Amygdala (tissue), 56 donors: ENCODE results near the gene SLC39A2.
A peak's percentile ranks its signal among the peaks of the same experiment; 100 is the strongest.
"Not testable (repeated sequence)": the region's sequence is repeated elsewhere in the genome, so short reads cannot be mapped to it uniquely, and the experiment has no call there.

ENCODE experiments used
- DNase-seq, 56 donors: peaks; one replicate each; lab custom pipeline; 2025; lab: John Stamatoyannopoulos, UW

SLC39A2 gene

DNA sequence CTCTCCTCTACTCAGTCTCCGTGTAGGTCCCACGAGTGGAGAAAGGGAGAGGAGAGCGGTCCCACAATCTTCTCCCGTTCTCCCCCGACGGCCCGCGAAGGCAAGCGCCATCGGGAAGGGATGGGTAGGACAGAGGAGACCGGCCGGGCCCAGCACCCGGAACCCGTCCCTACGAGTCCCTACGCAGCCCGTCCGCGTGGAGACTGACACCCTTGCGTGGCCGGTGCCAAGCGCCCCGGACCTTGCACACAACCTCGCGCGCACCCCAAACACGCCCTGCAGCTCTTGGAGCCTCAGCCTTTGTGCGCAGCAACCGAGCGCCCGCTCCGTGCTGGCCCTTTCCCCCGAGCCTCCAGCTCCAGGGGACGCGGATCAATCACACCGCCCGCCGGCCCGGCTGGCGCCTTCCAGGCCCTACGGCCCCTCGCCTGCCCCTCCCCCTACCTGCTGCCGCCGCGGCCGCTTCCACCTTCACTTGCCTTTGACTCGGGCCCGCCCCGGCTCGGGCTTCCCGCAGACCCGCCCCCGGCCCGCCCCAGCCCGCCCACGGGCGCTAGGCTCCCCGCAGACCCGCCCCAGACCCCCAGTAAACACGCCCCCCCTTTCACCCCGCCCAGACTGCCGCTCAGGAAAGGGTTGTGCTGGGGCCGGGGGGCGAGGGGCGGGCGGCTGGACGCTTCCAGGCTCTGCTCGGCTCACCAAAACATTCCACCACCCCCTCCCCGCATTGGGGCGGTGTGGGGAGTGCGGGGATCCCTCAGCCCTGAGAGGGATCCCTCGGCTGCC lies 25.7 kb downstream of the SLC39A2 start, which contains the start of gene NDRG2:
Gene NDRG2 (minus strand): TSS at position 477 of the 786 bp plus-strand sequence. CDS start 1,746 bp downstream, outside the sequence.
- DNase-seq: peak in 54 of 56 donors; percentile 40 to 88 (median 72)

DNA sequence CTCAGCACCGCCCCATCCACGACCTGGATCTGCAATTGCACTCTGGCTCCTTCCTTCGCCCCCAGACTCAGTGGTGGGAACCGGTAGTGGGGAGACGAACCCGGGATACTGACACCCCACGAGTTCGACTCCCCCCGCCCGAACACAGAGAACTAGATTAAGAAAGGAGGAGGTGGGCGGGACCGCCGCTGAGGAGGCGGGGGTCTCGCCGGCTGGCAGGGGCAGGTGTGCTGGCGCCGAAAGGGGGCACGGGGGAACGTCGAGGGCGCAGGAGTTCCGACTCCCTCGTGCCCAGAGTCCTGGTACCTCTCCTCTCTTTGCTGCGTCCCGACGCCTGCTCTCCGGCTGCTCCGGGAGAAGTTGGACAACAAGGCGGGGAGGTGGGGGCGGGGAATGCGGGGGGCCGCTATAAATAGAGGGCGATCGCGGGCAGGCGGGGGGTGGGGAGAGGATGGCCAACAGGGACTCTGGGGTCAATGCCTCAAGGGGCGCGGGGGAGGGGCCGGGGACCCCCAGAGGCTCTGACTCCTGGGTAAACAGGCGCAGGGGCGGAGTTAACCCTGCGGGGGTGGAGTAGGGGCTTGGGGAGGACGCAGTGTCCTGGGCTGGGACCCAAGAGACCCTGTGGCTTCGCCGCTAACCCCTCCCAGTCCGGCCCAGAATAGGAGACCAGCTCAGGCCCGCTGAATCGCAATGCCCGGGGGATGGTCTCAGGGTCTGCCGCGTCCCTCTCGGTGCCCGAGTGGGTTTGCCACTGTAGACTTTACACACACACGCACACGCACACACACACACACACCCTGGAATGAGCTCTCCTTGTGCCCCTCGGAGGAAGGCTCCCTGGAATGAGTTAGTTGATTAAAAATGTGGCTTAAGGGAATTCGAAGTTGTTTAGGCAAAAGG lies 26.5 kb downstream of the SLC39A2 start:
- peak in 55 of 56 donors; percentile 39 to 95 (median 85) for DNase-seq

DNA sequence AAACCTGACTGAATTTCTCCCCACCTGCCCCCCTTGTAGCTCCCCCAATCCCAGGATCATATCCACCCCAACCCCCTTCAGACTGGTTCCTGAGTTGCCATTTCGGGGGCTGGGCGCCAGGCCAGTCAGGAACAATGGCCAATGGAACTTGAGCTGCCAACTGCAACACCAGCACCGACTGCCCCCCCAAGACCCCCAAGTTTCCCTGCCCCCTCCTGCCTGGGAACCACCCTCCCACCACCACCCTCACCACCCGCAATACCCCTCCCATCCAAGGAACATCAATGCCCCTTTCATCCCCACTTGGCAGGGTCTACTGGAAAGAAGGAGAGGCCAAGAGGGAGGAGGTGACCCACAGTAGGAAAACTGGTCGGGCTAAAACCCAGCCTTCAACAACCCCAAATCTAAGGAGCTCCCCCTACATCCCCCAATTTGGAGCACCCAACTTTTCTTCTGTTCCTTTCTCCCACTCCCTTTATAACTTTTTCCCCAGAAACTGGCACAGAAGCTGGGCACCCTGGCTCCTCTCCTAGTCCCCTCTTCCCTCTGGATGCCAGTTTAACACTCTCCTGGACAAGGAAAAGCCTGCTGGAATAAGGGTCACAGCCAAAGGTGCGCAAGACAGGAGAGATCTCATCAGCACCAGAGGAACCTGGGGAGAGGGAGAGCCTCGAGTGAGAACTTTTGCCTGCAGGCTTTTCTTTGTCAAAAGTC lies 27.3 kb downstream of the SLC39A2 start:
- DNase-seq: peak in 54 of 56 donors; percentile 43 to 93 (median 81)

DNA sequence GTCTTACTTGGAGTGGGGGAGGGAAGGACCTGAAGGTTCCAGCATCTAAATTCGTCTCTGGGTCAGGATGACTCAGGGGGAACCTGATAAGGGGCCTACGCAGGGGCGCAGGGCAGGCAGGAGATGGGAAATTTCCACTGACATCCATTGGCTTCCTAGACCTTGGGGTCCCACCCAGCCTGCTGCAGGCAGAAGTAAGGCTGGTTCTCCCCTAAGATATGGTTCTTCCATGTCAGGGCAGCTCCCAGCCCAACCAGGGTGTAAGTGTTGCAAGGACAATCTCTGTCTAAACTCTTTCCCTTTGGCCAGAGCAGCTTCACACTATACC lies 27.9 kb downstream of the SLC39A2 start:
- peak in 3 of 56 donors; percentile 31 to 44 (median 40) for DNase-seq

DNA sequence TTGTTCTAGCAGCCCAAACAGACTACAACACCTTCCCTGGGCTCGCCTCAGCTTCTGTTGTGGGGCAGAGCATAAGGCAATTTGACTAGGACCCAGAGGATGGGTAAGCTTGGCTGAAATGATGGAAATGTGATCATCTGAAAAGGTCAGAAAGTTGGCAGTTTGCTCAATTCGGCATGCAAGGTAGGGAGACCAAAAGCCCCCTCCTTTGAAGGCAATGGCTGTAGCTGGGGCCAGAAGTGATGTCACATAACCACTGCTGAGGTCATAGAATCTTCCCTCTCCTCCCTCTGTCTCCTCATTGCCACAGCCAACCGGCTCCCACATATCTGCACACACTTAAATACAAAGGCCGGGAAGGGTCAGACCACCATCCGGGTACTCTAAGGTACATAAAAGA lies 30.8 kb downstream of the SLC39A2 start, which contains the start of gene TPPP2:
Gene TPPP2 (plus strand): TSS at position 301 of the 400 bp plus-strand sequence. CDS start 365 bp downstream, outside the sequence.
- no peak for DNase-seq

DNA sequence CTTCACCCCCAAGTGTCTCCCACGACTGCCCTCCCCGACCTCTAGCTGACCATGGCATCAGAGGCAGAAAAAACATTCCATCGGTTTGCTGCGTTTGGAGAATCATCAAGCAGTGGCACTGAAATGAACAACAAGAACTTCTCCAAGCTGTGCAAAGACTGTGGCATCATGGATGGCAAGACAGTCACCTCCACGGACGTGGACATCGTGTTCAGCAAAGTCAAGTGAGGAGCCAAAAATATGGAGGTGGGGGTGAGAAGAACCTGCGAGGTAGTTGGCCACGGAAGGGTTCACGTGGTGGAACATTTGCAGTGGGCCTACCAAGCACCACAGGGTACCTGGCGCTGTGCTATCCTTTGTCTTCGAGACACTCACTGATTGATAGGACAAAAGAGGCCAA lies 31.4 kb downstream of the SLC39A2 start:
- DNase-seq: no peak

DNA sequence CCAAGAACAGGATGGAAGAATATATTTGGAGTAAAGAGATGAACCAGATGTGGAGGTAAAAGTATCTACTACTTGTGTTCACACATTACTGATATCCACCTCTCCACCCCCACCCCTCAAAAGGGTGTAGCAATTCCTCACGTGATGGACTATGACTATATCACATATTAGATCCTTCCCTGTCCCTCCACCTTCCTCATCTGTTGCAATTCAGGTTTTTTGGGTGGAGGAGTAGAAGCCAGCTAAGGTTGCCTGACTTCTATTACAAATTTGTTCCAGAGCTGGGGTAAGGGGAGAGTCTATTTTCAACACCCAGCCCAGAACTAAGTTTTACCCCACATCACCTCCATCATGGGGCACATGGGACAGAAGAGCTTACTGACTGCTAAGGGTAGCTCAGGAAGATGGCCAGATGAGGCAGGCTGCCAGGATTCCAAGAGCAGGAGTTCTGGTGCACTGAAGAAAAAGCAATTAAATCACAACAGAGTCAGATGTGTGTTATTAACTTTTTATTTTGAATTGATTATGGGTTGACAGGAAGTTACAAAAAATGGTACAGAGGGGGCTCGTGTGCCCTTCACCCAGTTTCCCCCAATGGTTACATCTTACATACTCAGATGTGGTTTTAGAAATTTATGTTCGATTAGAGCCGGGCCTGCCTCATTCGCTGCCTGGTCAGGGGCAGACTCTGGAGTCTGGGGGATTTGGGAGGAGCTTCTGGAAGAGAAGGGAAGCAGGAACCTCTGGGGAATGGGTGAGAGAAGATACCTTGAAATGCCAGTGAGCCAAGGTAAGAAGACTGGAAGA lies 33.4 kb downstream of the SLC39A2 start:
- peak in 1 of 56 donors; percentile 9 for DNase-seq

DNA sequence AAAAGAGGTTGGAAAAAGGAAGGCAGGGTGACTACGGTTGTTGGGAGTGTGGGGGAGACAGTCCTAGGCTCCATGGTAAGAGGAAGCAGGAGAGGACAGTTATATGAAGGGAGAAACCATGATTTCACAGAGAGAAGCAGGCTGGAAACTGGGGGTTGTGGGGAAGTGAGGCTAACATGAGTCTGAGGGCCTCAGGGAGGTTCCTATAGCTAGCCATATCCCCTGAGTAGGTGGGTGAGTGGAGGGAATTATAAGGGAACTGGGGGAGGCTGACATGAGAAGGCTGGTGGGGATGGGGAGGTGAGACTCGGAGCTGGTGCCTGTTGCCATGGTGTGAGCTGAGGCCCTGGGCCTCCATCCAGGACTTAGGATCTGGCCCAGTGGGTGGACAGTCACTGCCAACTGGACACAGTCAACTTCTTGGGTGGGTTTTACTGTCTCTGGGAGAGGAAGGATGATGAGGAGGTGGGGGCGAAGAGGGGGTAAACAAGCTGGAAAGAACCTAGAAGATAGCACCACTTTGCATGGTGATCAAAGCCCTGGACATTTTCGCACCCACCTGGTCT lies 34.1 kb downstream of the SLC39A2 start:
- DNase-seq: peak in 6 of 56 donors; percentile 10 to 31 (median 12)

DNA sequence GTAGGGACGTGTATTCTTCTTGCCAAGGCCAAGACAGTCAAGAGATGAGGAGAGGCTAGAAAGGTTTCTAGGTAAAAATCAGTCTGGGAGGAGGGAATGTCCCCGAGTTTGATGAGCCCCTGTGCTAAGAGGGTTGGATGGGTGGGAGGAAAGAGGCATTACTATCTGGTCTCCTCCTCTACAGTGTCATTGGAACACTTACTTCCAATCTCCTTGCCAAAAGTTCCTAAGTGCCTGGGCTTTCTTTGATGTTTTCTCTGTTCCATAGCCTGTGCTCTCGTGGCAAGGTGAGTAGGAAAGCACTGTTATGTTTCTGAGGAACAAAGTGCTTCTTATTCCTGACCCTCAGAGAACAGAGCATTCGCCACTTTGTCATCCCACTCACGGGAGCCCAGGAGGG lies 35.6 kb downstream of the SLC39A2 start, which contains the start of gene RNASE13:
Gene RNASE13 (minus strand): TSS at position 101 of the 400 bp plus-strand sequence. CDS start 519 bp downstream, outside the sequence.
- DNase-seq: no peak

DNA sequence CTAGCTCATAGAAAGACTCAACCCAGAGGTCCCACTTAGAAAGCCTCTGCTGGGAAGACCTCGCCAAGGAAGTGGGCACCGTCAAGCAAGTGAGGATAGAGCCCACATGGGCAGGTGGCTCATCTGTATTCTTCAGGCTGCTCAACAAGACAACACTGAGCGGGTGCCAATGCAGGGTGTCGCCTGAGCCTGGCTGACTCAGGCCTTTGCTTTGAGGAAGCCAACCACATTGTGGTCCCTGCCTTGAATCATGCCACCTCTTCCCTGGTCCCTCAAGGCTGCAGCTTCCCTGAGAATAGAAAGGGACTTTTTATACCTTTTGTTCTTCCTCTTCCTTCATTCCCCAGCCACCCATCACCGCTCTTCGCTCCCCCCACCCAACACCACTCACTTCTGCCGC lies 37.7 kb downstream of the SLC39A2 start:
- DNase-seq: peak in 5 of 56 donors; percentile 6 to 24 (median 12)

DNA sequence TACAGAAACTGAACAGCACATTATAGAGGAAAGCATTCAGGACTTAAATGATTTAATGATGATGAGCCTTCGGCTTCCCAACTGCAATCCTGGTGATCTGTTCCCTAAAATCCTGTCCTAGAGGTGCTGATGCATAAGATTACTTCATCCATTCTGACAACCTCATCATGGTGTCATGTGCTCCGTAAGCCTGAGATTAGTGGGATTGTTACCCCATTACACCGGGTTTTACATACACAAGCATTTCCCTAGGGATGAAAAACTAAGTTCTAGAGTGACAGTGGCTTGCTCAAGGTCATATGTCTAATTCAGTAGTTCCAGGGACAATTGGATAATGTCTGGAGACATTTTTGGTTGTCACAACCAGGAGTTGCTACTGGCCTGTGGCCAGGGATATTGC lies 38.1 kb downstream of the SLC39A2 start:
- no peak for DNase-seq

DNA sequence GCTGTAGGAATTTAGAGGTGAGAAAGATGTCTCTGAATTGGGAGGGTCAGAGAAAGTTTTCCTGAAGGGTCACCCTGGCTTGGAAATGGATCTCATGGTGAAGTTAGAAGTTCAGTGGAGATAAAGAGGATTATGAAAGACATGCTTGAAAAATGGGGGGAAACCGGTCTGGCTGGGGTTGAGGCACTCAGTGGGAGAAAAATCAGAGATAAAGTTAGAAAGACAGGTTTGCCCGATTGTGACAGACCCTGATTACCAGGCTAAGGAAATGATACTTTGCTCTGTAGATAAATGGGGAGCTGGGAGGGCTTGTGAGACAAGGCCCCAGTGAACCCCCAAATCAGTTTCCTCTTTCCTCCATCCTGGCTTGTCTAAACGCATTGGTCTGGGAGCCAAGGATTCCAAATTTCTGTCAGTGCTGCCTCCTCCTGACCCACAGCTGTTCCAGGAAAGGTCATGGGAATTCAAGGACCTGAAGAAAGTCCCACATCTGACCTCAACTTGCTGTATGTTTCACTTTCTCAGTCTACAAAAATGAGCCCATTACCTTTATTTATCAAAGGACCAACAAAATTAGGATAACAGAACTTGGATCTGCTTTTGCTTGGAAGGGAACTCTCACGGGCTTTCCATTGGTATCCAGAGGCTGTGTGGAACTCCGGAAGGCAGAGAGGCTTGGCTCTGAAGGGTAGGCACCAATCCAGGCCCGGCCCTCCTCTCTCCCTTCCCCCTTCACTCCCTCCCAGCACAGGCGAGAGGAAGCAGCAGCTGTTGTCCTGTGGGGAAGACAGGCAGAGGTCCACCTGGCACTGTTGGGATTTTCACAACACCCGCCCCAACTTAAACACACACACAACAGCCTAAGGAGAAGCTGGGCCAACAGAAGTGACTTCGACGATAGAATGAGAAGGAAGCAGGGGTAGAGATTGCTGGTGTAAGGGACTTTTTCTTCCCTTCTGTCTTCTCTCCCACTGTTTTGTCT lies 39.6 kb downstream of the SLC39A2 start:
- DNase-seq: peak in 54 of 56 donors; percentile 21 to 90 (median 73)

DNA sequence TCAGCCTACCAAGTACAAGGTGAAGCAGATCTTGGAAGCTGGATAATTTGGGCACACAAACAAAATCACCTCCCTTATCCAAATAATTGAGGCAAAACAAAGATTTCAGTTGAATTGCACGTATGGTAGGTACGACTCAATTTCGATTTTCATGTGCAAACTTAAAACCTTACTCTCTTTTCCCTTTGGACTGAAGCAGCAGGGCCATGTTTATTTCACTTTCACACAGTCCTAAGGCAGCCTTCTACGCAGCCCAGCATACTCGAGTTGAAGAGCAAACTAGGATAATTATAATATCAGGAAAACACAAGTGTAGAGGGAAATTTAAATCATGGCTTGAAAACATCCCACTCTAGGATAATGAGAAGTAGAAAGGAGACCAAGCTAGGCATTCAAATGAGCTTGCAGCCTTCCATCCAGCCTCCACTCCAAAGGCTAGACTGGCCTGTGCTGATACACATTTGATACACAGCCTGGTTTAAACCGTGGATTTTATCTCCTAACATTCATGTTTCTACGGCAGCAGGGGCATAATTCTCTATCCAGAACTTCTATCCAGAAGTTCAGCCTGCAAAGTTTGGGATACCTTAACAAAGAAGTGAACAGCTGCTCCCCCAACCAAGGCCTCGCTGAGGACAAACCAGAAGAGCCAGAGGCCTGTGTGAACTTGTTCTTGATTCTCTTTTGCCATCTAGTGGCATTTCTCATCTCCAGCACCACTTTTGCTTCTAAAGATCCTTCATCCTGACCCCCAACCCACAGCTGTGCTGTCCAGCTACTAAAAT lies 40.7 kb downstream of the SLC39A2 start:
- DNase-seq: peak in 43 of 56 donors; percentile 13 to 77 (median 37)

DNA sequence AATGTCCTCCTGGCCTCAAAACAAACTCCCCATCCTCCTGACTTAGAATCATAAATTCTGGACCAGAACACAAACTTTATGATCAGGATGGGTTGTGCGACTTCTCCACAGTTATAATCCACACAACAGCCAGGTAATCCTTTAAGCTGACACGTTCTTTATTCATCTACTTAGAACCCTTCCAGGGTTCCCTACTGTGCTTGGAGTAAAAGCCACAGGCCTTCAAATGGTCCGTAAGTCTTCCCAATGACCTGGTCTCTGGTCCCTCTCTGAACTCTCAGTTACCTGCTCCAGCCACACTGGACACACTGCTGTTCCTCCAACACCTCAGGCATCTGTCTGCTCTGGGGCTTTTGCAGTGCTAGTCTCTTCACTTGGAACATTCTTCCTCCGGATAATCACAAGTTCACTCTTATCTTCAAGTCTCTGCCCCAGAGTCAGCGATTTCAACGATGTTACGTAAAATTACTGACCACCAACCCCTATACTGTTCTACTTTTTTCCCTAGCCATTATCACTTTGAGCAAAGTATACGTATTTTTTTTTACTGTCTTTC lies 41.4 kb downstream of the SLC39A2 start:
- no peak for DNase-seq

DNA sequence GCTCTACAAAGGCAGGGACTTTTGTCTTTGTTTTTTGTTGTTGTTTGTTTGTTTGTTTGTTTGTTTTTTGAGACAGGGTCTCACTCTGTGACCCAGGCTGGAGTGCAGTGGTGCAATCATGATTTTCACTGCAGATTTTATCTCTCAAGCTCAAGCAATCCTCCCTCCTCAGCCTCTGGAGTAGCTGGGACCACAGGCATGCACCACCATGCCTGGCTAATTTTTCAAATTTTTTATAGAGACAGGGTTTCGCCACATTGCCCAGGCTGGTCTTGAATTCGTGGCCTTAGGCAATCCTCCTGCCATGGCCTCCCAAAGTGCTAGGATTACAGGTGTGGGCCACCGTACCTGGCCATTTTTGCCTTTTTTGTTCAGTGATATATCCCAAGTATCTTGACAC lies 41.8 kb downstream of the SLC39A2 start:
- DNase-seq: not testable (repeated sequence)

DNA sequence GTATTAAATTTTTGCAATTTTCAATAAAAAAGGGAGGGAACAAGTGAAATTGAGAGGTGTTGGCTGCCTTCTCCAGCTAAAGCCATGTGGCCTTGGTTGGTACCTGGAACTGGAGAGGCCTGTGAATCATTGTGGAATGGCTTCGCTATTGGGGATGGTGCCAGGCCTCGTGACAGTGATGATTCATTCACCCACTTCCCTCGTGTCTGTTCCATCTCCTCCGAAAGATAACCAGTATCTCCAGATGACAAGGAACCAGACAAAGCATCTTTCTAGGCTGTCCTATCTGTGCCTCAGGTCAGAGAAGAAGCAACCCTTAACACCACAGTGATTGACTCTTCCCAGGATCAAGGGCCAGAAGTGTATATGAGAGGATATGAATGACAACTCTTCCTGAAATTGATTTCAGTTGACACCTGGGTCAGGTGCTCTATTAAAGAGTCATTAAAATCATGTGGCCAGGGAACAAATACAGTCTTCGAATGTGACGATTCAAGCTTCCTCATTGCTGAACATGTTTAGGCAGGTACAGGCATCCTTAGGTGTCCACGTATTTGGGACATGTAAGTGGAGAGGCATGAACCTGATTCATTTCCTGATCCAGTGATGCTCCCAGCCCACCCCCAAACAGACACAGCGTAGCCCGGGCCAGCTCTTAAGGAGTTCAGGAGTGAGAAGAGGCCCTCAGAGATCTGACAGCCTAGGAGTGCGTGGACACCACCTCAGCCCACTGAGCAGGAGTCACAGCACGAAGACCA lies 42.8 kb downstream of the SLC39A2 start, which contains the start of gene RNASE7:
Gene RNASE7 (plus strand): TSS at position 687 of the 758 bp plus-strand sequence. CDS start 631 bp downstream, outside the sequence.
- DNase-seq: peak in 1 of 56 donors; percentile 35
